GM12892 (cell line): Measurements from ENCODE around the gene NEK10. TPM values are rescaled to one million over a fixed set of nuclear protein-coding genes. Genes with fewer than 3 reads are reported as not detected.
A peak's percentile ranks its signal among the peaks of the same experiment; 100 is the strongest.
"Not testable (repeated sequence)": the region's sequence is repeated elsewhere in the genome, so short reads cannot be mapped to it uniquely, and the experiment has no call there.

ENCODE experiments used
- DNase-seq: peaks from one replicate; pipeline ENCODE4 v3.0.0; 2011; ENCODE audit not compliant: insufficient read length
- FAIRE-seq: peaks from 2 replicates; lab custom pipeline; 2011; peaks lifted over from hg19 to GRCh38; lab: Jason Lieb, UNC
- POLR2A ChIP-seq: IDR thresholded peaks from 2 replicates; pipeline ENCODE4 v1.6.1; 2011; ENCODE audit warnings: low read depth, low read length, control low read depth
- POLR2AphosphoS5 ChIP-seq: IDR thresholded peaks from 2 replicates; pipeline ENCODE4 v1.6.1; 2011; ENCODE audit warnings: low read depth, low read length, control low read depth
- TAF1 ChIP-seq: IDR thresholded peaks from 2 replicates; pipeline ENCODE4 v1.6.1; 2011; ENCODE audit warnings: low read depth, mild to moderate bottlenecking, control low read depth, low read length, borderline replicate concordance
- polyA plus RNA-seq: library from polyadenylated mRNA; unstranded; fragments of >200 nt; gene quantifications from one replicate; pipeline ENCODE4 v1.2.1, GENCODE V29; 2012; ENCODE audit warnings: missing spikeins, inconsistent platforms; ENCODE audit not compliant: missing spikeins

The NEK10 gene, protein sequence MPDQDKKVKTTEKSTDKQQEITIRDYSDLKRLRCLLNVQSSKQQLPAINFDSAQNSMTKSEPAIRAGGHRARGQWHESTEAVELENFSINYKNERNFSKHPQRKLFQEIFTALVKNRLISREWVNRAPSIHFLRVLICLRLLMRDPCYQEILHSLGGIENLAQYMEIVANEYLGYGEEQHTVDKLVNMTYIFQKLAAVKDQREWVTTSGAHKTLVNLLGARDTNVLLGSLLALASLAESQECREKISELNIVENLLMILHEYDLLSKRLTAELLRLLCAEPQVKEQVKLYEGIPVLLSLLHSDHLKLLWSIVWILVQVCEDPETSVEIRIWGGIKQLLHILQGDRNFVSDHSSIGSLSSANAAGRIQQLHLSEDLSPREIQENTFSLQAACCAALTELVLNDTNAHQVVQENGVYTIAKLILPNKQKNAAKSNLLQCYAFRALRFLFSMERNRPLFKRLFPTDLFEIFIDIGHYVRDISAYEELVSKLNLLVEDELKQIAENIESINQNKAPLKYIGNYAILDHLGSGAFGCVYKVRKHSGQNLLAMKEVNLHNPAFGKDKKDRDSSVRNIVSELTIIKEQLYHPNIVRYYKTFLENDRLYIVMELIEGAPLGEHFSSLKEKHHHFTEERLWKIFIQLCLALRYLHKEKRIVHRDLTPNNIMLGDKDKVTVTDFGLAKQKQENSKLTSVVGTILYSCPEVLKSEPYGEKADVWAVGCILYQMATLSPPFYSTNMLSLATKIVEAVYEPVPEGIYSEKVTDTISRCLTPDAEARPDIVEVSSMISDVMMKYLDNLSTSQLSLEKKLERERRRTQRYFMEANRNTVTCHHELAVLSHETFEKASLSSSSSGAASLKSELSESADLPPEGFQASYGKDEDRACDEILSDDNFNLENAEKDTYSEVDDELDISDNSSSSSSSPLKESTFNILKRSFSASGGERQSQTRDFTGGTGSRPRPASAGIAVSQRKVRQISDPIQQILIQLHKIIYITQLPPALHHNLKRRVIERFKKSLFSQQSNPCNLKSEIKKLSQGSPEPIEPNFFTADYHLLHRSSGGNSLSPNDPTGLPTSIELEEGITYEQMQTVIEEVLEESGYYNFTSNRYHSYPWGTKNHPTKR
- 0.28 TPM for polyA plus RNA-seq

DNA sequence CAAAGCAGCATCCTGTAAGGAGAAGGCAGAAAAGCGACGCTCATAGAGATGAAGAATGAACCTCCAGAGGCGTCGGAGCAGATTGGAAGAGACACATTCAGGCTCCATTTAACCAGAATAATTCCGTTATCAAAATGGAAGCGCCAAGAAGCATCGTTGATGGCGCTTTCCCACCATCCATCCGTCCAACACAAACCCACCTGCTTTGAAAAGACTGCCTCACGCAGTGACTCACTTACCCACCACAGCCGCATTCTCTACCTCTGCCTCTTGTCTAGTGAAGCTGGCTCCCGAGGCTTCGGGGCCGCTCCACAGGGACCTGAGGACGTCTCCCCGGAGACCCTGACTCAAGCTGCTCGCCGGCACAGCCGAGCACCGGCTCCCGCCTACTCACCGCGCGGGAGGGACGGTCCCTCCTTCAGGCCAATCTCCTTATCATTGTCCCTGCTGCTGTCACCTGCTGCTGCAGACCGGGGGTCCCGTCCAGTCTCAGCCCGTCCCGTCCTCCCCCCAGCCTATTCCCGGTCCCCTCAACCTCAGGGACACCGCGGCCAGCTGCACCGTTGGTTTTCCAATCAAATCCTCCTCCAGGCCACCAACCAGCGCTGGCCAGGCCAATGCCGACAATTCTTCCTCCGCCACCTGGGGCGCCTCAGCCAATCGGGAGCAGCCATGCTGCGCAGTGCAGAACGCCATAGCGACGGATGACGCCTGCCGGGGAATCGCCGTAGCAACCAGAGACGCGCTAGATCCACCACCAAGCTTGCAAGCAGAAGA is at the start of gene NEK10:
TSS of gene NEK10 (minus strand) at position 553 of the 777 bp plus-strand sequence. CDS start 16,501 bp downstream, outside the sequence.
- DNase-seq (peak; percentile 94), FAIRE-seq (peak; percentile 95)
- TF ChIP-seq POLR2A, result no peak
- TF ChIP-seq POLR2AphosphoS5, result 0 out of 2 replicates have a peak, but pooled peaks have one; percentile 40
- no peak for TF ChIP-seq TAF1

DNA sequence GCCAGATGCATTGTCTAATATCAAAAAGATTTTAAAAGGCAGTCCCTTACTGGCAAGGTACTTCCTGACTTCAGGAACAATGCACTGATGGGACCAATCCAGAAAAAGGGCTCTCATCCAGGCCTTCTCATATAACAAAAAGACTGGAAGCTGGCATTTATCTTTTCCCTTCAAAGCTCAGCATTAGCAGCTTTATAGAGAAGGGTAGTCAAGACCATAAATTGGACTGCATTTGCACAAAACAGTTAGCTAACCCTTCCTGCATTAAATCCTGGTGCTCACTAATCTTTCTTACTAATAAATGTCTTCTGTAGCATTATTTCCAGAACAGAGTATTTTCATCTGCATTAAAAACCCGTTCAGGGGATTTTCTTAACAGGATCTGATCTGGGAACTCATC is 46.0 kb upstream of the NEK10 start:
- FAIRE-seq (no peak), DNase-seq (no peak)
- TF ChIP-seq POLR2A, result no peak
- no peak for TF ChIP-seq TAF1
- no peak for TF ChIP-seq POLR2AphosphoS5

DNA sequence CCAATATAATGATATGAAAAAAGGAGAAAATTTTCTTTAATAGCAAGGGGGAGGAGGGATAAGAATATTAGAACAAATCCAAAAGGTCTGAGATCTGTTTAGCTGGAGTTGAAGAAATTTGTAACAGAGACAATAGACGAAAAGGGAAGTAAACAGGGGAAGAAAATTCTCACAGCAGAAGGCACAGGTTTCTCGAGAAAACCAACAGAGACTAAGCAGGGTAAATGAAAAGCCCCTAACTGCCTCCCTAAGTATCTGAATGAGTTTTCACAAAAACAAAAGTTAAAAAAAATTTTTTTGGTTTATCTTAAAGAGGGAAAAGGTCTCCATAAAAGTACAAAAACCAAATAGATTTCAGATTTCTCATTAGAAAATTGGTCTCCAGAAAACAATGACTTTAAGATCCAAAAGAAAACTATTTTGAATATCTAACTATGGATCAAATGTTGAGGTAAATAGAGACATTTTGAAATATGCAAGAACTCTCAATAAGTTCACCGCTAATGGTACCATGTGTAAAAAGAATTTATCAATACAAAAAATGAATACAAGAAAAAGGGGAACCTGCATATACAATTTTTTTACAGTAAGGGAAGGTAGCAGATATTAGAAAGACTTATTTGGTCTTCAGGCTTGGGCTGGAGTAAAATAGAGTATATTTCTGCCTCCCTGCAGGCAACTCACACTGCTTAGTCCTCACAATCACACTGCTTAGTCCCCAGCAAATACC is 23.9 kb upstream of the NEK10 start:
- no peak for DNase-seq
- FAIRE-seq, result no peak
- no peak for TF ChIP-seq POLR2AphosphoS5
- no peak for TF ChIP-seq TAF1
- no peak for TF ChIP-seq POLR2A

DNA sequence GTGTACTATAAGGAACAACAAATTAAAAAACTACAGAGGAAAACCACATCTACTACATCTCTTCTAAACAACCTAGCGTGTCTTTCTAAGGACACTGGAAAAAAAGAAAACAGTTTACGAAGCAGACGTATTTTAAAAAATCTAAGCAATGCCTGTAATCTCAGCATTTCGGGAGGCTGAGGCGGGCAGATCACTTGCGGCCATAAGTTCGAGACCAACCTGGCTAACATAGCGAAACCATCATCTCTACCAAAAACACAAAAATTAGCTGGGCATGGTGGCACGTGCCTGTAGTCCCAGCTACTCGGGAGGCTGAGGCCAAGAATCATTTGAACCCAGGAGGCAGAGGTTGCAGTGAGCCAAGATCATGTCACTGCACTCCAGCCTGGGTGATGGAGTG is 23.2 kb upstream of the NEK10 start:
- not testable (repeated sequence) for FAIRE-seq

DNA sequence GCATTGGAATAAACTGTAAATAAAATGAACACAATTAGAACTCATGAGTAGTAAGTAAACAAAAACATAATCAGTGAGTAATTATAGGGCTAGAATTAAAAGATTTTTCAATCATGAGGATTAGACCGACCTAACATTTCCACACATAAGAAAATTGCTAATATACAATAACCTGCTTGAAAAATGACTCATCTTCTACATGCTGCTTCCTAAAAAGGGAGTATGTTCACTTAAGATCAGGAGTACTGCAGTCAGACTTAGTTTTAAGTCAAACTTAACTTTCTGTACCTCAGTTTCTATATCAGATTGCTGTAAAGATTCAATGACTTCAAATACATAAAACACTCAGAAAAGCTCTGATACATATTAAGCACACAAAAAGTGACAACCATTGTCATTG is 22.6 kb upstream of the NEK10 start:
- DNase-seq, result no peak
- peak; percentile 14 for FAIRE-seq
- TF ChIP-seq POLR2AphosphoS5, result no peak
- TF ChIP-seq POLR2A, result no peak
- no peak for TF ChIP-seq TAF1

More for the DNA sequence above, 23.2 kb upstream of the NEK10 start:
- not testable (repeated sequence) for DNase-seq

DNA sequence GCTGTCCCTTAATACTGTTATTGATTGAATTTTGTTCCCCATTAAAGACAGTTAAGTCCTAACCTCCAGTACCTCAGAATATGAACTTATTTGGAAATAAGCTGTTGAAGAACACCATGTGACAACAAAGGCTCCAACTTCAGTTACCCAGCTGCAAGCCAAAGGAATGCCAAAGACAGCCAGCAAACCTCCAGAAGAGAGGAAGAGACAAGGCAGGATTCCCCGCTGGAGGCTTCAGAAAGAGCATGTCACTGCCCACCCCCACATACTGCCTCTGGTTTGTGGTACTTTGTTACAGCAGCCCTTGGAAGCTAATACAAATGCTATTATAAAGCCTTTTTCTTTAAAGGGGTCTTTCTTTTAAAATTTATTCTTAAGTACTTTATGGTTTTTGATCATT is 18.4 kb upstream of the NEK10 start:
- no peak for FAIRE-seq
- TF ChIP-seq TAF1 (no peak), POLR2AphosphoS5 (no peak), POLR2A (no peak)
- no peak for DNase-seq

DNA sequence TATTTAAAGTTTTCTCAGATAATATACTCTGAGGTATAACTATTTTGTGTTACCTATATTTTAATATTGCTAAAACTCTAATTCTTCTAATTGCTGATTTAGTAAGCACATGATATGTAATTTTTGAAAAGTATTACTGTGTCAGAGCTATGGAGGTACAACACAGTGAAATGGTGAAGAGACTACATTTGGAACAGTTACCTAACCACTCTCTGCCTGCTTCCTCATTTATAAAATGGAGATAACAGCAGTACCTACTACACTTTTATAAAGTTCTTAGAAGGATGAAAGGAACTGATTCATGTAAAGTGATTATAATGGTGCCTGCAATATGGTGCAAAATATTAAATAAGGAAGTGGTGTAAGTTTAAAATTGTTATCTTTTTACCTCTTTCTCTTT is 16.3 kb upstream of the NEK10 start:
- TF ChIP-seq TAF1 (no peak), POLR2A (no peak), POLR2AphosphoS5 (no peak)
- no peak for DNase-seq
- FAIRE-seq, result no peak

DNA sequence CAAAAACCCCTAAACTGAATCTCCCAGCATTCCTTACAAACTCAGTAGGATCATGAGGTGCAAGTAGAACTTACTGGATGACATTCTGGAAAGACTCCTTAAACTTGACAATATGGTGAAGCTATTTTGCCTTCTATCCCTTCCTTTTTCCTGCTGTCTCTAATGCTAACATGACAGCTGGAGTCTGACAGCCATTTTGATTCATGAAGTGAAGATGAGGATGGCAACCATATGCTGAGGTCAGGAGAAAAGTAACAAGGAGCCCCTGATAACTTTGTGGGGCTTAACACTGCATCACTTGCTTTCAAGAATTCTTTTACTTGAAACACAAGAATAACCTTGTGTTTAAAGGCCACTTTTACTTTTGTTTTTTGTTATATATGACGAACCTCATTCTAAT is 15.0 kb upstream of the NEK10 start:
- FAIRE-seq, result no peak
- no peak for DNase-seq
- no peak for TF ChIP-seq POLR2A
- no peak for TF ChIP-seq TAF1
- TF ChIP-seq POLR2AphosphoS5, result no peak

DNA sequence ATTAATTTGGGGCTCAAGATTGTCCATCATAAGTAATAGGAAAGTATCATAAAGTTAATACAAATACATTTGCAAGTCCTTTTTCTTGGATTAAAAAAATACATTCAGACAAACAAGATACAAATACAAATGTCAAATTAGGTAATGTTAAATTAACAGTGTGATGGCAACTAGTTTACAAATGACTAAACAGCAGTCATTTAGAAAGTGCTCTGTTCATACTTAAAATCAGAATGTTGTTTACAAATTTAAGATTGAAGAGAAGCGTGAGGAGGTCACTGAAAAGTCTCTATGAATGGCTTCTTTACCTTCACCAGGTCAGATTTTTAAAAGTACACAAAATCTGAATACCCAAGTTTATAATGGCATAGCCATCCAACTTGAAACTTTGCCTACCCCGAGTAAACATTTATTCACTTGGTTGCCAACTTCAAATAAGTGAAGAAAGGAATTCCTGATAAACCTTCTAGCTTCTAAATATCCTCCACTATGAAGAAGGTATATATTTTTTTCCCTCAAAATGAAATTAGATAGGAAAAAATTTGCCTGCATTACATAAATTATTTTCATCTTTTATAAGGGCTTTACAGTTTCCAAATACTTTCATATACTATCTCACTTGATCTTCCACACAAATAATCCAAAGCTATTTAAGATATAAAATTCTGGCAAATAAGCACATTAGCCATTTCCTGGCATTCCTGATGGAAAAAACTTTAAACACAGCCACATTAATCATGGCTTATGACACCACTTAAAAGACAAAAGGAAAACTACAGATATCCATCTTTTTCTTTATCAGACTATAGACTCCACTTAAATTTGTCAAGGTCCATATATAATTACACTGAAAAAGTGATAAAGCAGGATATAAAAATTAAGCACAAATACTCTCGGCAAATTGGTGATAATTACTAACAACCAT is 11.5 kb upstream of the NEK10 start:
- DNase-seq (no peak), FAIRE-seq (no peak)
- no peak for TF ChIP-seq TAF1
- no peak for TF ChIP-seq POLR2AphosphoS5
- TF ChIP-seq POLR2A, result no peak
